Chondrocyte (in vitro differentiated cells): ENCODE data around the gene C1orf74. TPM values are rescaled to one million over a fixed set of nuclear protein-coding genes. Genes with fewer than 3 reads are reported as not detected.

ENCODE experiments used
- DNase-seq: peaks from one replicate; pipeline ENCODE4 v3.0.0; 2021; ENCODE audit warnings: mixed read lengths, low spot score
- H3K27ac Mint-ChIP-seq: one replicate; pipeline ENCODE4 v1.8.0; 2021; ENCODE audit warnings: mild to moderate bottlenecking, moderate library complexity, mixed read lengths; ENCODE audit not compliant: unreplicated experiment
- H3K27me3 Mint-ChIP-seq: 2 replicates; pipeline ENCODE4 v1.8.0; 2021; ENCODE audit warnings: low read depth, mixed read lengths
- H3K36me3 Mint-ChIP-seq: 2 replicates; pipeline ENCODE4 v1.8.0; 2021; ENCODE audit warnings: low read depth, mixed read lengths
- H3K4me1 Mint-ChIP-seq: 2 replicates; pipeline ENCODE4 v1.8.0; 2021; ENCODE audit warnings: low read depth, mild to moderate bottlenecking, mixed read lengths
- H3K4me3 Mint-ChIP-seq: one replicate; pipeline ENCODE4 v1.8.0; 2021; ENCODE audit warnings: mild to moderate bottlenecking, moderate library complexity, mixed read lengths; ENCODE audit not compliant: unreplicated experiment
- H3K9me3 Mint-ChIP-seq: 2 replicates; pipeline ENCODE4 v1.8.0; 2021; ENCODE audit warnings: low read depth, mixed read lengths
- CTCF ChIP-seq: fragments of 200-600 bp; sonication (generic); IDR thresholded peaks from 2 replicates; pipeline ENCODE4 v1.5.0; 2021; ENCODE audit warnings: antibody characterized with exemption, mild to moderate bottlenecking, moderate library complexity
- total RNA-seq: library from RNA; stranded (reverse); gene quantifications from 3 replicates; pipeline ENCODE4 v1.2.1, GENCODE V29; 2021

Gene C1orf74
- total RNA-seq, 1 donor from 2014 or later = 1.6 TPM

GRCh38 chr1:209746451-209747165 is 37.8 kb downstream of the C1orf74 start:
- no peak for DNase-seq
- Mint-ChIP-seq H3K4me1 (peaks cover 22% of the 10 kb centered on the region), H3K36me3 (no peaks in the 10 kb centered on the region), H3K4me3 (no peak overlapping the region), H3K9me3 (no peaks in the 10 kb centered on the region), H3K27ac (no peak overlapping the region), H3K27me3 (peaks cover 20% of the 10 kb centered on the region)
- no peak for TF ChIP-seq CTCF

GRCh38 chr1:209743145-209743482 is 41.2 kb downstream of the C1orf74 start:
- H3K4me1 Mint-ChIP-seq = peaks cover 19% of the 10 kb centered on the region
- no peaks in the 10 kb centered on the region for H3K36me3 Mint-ChIP-seq
- no peak for TF ChIP-seq CTCF
- peaks cover 16% of the 10 kb centered on the region for H3K27me3 Mint-ChIP-seq
- DNase-seq = no peak
- no peak overlapping the region for H3K27ac Mint-ChIP-seq
- H3K4me3 Mint-ChIP-seq = no peak overlapping the region
- H3K9me3 Mint-ChIP-seq = no peaks in the 10 kb centered on the region

- no peak for TF ChIP-seq CTCF
- Mint-ChIP-seq H3K4me1 (peaks cover 14% of the 10 kb centered on the region), H3K9me3 (no peaks in the 10 kb centered on the region), H3K27ac (peak overlapping the region; percentile 56), H3K36me3 (no peaks in the 10 kb centered on the region), H3K27me3 (peaks cover 19% of the 10 kb centered on the region), H3K4me3 (no peak overlapping the region)
- no peak for DNase-seq
These were observed 41.8 kb downstream of the C1orf74 start for GRCh38 chr1:209742409-209743144.

GRCh38 chr1:209741889-209742288 is 42.5 kb downstream of the C1orf74 start:
- H3K4me3 Mint-ChIP-seq = no peak overlapping the region
- H3K4me1 Mint-ChIP-seq = peaks cover 13% of the 10 kb centered on the region
- peaks cover 24% of the 10 kb centered on the region for H3K27me3 Mint-ChIP-seq
- DNase-seq = no peak
- no peak for TF ChIP-seq CTCF
- no peaks in the 10 kb centered on the region for H3K9me3 Mint-ChIP-seq
- no peaks in the 10 kb centered on the region for H3K36me3 Mint-ChIP-seq
- H3K27ac Mint-ChIP-seq = no peak overlapping the region

GRCh38 chr1:209741193-209741592 is 43.2 kb downstream of the C1orf74 start:
- H3K4me1 Mint-ChIP-seq = peaks cover 13% of the 10 kb centered on the region
- no peak overlapping the region for H3K27ac Mint-ChIP-seq
- H3K4me3 Mint-ChIP-seq = no peak overlapping the region
- no peaks in the 10 kb centered on the region for H3K9me3 Mint-ChIP-seq
- DNase-seq = no peak
- H3K27me3 Mint-ChIP-seq = peaks cover 24% of the 10 kb centered on the region
- H3K36me3 Mint-ChIP-seq = no peaks in the 10 kb centered on the region
- no peak for TF ChIP-seq CTCF
